Measurements from ENCODE around the gene AFF3.

Gene AFF3

GRCh38 chr2:99607454-99607853 is 534.9 kb downstream of the AFF3 start:
- Histone ChIP-seq H3K4me1 (ENCODE audit: low read length) (peaks cover 7% of the 10 kb centered on the region), H3K4me3 (ENCODE audit: low read length) (no peak overlapping the region), H3K36me3 (replicated peaks; ENCODE audit: low read depth, low read length) (no peaks in the 10 kb centered on the region), H3K27me3 (ENCODE audit: low read depth, low read length) (no peaks in the 10 kb centered on the region), H3K4me2 (ENCODE audit: low read length) (no peak overlapping the region), H3K27ac (ENCODE audit: low read length) (no peak overlapping the region), H4K20me1 (ENCODE audit: insufficient read depth, low read length) (no peaks in the 10 kb centered on the region; the same call in 1 of the 2 replicates), H3K9me3 (ENCODE audit: insufficient read depth, low read length) (no peaks in the 10 kb centered on the region), H3K79me2 (ENCODE audit: low read length) (no peaks in the 10 kb centered on the region), H3K9ac (ENCODE audit: low read length) (no peak overlapping the region), H2AFZ (ENCODE audit: low read depth, low read length) (no peak overlapping the region)
- TF ChIP-seq CTCF (IDR thresholded peaks at IDR 0.05; ENCODE audit: low read depth, low read length) (no peak), EZH2phosphoT487 (IDR thresholded peaks at IDR 0.05; ENCODE audit: low read depth) (no peak)

- no peak overlapping the region for H3K9ac ChIP-seq (ENCODE audit: low read length)
- no peak overlapping the region for H3K4me2 ChIP-seq (ENCODE audit: low read length)
- no peaks in the 10 kb centered on the region; the same call in 1 of the 2 replicates for H4K20me1 ChIP-seq (ENCODE audit: insufficient read depth, low read length)
- no peaks in the 10 kb centered on the region for H3K79me2 ChIP-seq (ENCODE audit: low read length)
- H3K27me3 ChIP-seq (ENCODE audit: low read depth, low read length): no peaks in the 10 kb centered on the region
- no peak overlapping the region for H2AFZ ChIP-seq (ENCODE audit: low read depth, low read length)
- TF ChIP-seq CTCF (IDR thresholded peaks at IDR 0.05; ENCODE audit: low read depth, low read length) (no peak), EZH2phosphoT487 (IDR thresholded peaks at IDR 0.05; ENCODE audit: low read depth) (no peak)
- peaks cover 7% of the 10 kb centered on the region for H3K4me1 ChIP-seq (ENCODE audit: low read length)
- no peaks in the 10 kb centered on the region for H3K9me3 ChIP-seq (ENCODE audit: insufficient read depth, low read length)
- H3K36me3 ChIP-seq (replicated peaks; ENCODE audit: low read depth, low read length): no peaks in the 10 kb centered on the region
- H3K27ac ChIP-seq (ENCODE audit: low read length): no peak overlapping the region
- no peak overlapping the region for H3K4me3 ChIP-seq (ENCODE audit: low read length)
These were observed 537.4 kb downstream of the AFF3 start for GRCh38 chr2:99605036-99605435.

GRCh38 chr2:99602476-99602875 is 539.9 kb downstream of the AFF3 start:
- Histone ChIP-seq H3K9ac (ENCODE audit: low read length) (no peak overlapping the region), H3K79me2 (ENCODE audit: low read length) (no peaks in the 10 kb centered on the region), H3K27me3 (ENCODE audit: low read depth, low read length) (no peaks in the 10 kb centered on the region), H3K9me3 (ENCODE audit: insufficient read depth, low read length) (no peaks in the 10 kb centered on the region), H3K27ac (ENCODE audit: low read length) (no peak overlapping the region), H3K36me3 (replicated peaks; ENCODE audit: low read depth, low read length) (no peaks in the 10 kb centered on the region), H2AFZ (ENCODE audit: low read depth, low read length) (no peak overlapping the region), H3K4me2 (ENCODE audit: low read length) (no peak overlapping the region), H3K4me1 (ENCODE audit: low read length) (no peaks in the 10 kb centered on the region), H3K4me3 (ENCODE audit: low read length) (no peak overlapping the region), H4K20me1 (ENCODE audit: insufficient read depth, low read length) (no peaks in the 10 kb centered on the region; the same call in 1 of the 2 replicates)
- TF ChIP-seq EZH2phosphoT487 (IDR thresholded peaks at IDR 0.05; ENCODE audit: low read depth): no peak
- no peak for TF ChIP-seq CTCF (IDR thresholded peaks at IDR 0.05; ENCODE audit: low read depth, low read length)

- no peaks in the 10 kb centered on the region for H3K36me3 ChIP-seq (replicated peaks; ENCODE audit: low read depth, low read length)
- no peak overlapping the region for H2AFZ ChIP-seq (ENCODE audit: low read depth, low read length)
These were observed 541.3 kb downstream of the AFF3 start for GRCh38 chr2:99600981-99601651.

More at GRCh38 chr2:99600981-99601651, 541.3 kb downstream of the AFF3 start:
- Histone ChIP-seq H3K4me2 (ENCODE audit: low read length) (no peak overlapping the region), H3K9me3 (ENCODE audit: insufficient read depth, low read length) (no peaks in the 10 kb centered on the region), H4K20me1 (ENCODE audit: insufficient read depth, low read length) (no peaks in the 10 kb centered on the region; the same call in 1 of the 2 replicates), H3K79me2 (ENCODE audit: low read length) (no peaks in the 10 kb centered on the region), H3K4me3 (ENCODE audit: low read length) (no peak overlapping the region), H3K27ac (ENCODE audit: low read length) (no peak overlapping the region), H3K9ac (ENCODE audit: low read length) (no peak overlapping the region), H3K4me1 (ENCODE audit: low read length) (no peaks in the 10 kb centered on the region), H3K27me3 (ENCODE audit: low read depth, low read length) (no peaks in the 10 kb centered on the region)
- no peak for TF ChIP-seq EZH2phosphoT487 (IDR thresholded peaks at IDR 0.05; ENCODE audit: low read depth)
- TF ChIP-seq CTCF (IDR thresholded peaks at IDR 0.05; ENCODE audit: low read depth, low read length): no peak
